HG02588 (cell line): Measurements from ENCODE around the gene RGPD8.

Experiments
- ATAC-seq: cut with Tn5 transposase; IDR thresholded peaks from one replicate; pipeline ENCODE4 v1.9.1; 2021; ENCODE audit warnings: mild to moderate bottlenecking, moderate library complexity; ENCODE audit not compliant: unreplicated experiment

RGPD8 gene

GRCh38 chr2:112339986-112340385, 93.5 kb downstream of the RGPD8 start:
- ATAC-seq: no peak

DNA sequence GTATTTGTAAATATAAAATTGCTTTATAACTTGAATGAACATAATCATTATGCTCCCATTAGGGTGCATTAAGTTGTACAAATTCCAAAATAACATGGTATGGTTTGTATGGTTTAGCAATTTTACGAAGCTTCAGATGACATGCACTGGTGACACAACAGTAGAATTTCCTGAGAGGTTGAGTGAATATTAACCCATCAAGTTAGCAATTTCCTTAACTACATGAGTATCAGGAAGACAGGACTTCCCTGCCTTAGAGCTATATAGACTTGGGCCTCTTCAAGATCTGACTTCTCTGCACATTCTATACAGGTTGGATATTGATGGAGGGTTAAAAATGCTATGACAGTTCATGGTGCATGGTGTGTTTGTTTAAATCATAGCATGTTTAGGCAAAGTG, 97.8 kb downstream of the RGPD8 start:
- ATAC-seq: no peak

GRCh38 chr2:112332123-112332696, 101.2 kb downstream of the RGPD8 start:
- no peak for ATAC-seq

DNA sequence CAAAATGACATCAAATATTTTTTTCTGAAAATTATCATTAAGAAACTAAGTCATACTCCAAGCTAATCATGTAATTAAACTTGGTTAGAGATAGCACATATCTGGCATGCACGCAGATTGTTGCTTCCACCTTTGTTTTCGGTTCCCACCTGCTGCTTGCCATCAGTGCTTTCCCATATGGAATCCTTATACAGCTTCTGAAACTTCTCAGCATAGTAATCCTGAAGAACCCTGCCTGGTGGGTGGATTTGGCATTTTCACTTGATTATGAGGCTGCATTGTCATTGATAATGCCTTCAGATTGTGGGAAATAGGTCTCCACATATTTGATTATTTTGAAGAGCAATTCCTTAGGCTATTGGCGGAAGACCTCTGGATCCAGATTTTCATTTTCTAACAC, 110.5 kb downstream of the RGPD8 start:
- no peak for ATAC-seq

GRCh38 chr2:112321375-112322320, 111.8 kb downstream of the RGPD8 start:
- ATAC-seq: no peak
